ENCODE results near the gene FZD2. TPM values are rescaled to one million over a fixed set of nuclear protein-coding genes. Genes with fewer than 3 reads are reported as not detected.

The FZD2 gene
- total RNA-seq, 2 experiments from 2014 or later = 0.36 to 0.45 TPM

Other genes starting within 250 kb of the FZD2 start
- gene RUNDC3A, start 248.9 kb upstream of the FZD2 start, total RNA-seq = under 1 TPM in 1 of 2 experiments, not detected in 1; 0.50 TPM
- 100 to 1,000 TPM; 104 to 117 TPM for gene SLC25A39, start 232.7 kb upstream of the FZD2 start, total RNA-seq
- gene GRN, start 212.2 kb upstream of the FZD2 start, total RNA-seq = 10 to 100 TPM; 53.5 to 58.8 TPM
- gene FAM171A2, start 193.6 kb upstream of the FZD2 start, total RNA-seq = under 1 TPM; 0.37 to 0.69 TPM
- gene ITGA2B, start 167.8 kb upstream of the FZD2 start, total RNA-seq = under 1 TPM; 0.34 to 0.83 TPM
- gene GPATCH8, start 54.1 kb upstream of the FZD2 start, total RNA-seq = 10 to 100 TPM; 56.8 to 57.6 TPM
- not detected for gene MEIOC, start 99.0 kb downstream of the FZD2 start, total RNA-seq
- gene CCDC43, start 132.3 kb downstream of the FZD2 start, total RNA-seq = 10 to 100 TPM; 21.7 to 23.9 TPM
- 10 to 100 TPM; 27.7 to 31.8 TPM for gene DBF4B, start 151.2 kb downstream of the FZD2 start, total RNA-seq
- gene ADAM11, start 201.5 kb downstream of the FZD2 start, total RNA-seq = under 1 TPM; 0.55 to 0.77 TPM

Data from activated naive CD8-positive, alpha-beta T cell treated with anti-CD3 and anti-CD28 coated beads, Interleukin-2, amount 10 ng/mL, durations not matched to agents 7 days and 5 days (primary cell).